Neural cell (in vitro differentiated cells): ENCODE results near the gene LIMK1. TPM values are rescaled to one million over a fixed set of nuclear protein-coding genes. Genes with fewer than 3 reads are reported as not detected.
"Not testable (repeated sequence)": the region's sequence is repeated elsewhere in the genome, so short reads cannot be mapped to it uniquely, and the experiment has no call there.

ENCODE experiments used
- H2AFZ ChIP-seq: fragments of 200-600, 300-800 bp; sonication (generic), shearing (Covaris generic); 2 replicates; pipeline ENCODE4 v1.6.0; 2014; ENCODE audit warnings: low read depth, mild to moderate bottlenecking, antibody characterized with exemption, low read length, moderate library complexity
- H3F3A ChIP-seq: fragments of 200-600 bp; shearing (Covaris generic); 2 replicates; pipeline ENCODE4 v1.6.1; 2016; ENCODE audit warnings: mild to moderate bottlenecking, moderate library complexity, mixed read lengths, antibody characterized with exemption, low read length; ENCODE audit not compliant: insufficient read depth, poor library complexity, severe bottlenecking
- H3K27ac ChIP-seq: fragments of 200-600, 300-800 bp; sonication (generic), shearing (Covaris generic); 2 replicates; pipeline ENCODE4 v1.5.1; 2014; ENCODE audit warnings: mild to moderate bottlenecking, low read length, moderate library complexity
- H3K27me3 ChIP-seq: fragments of 300-800, 200-600 bp; sonication (generic), shearing (Covaris generic); 2 replicates; pipeline ENCODE4 v1.6.0; 2014; ENCODE audit warnings: mild to moderate bottlenecking, low read depth, low read length, moderate library complexity; ENCODE audit not compliant: insufficient read depth
- H3K36me3 ChIP-seq: fragments of 300-800, 200-600 bp; sonication (generic), shearing (Covaris generic); 2 replicates; pipeline ENCODE4 v1.5.1; 2014; ENCODE audit warnings: mild to moderate bottlenecking, antibody characterized with exemption, low read length, moderate library complexity; ENCODE audit not compliant: insufficient read depth
- H3K4me2 ChIP-seq: fragments of 300-800, 200-600 bp; sonication (generic), shearing (Covaris generic); 2 replicates; pipeline ENCODE4 v1.6.0; 2014; ENCODE audit warnings: mild to moderate bottlenecking, low read length
- H3K4me3 ChIP-seq: fragments of 300-800, 200-600 bp; sonication (generic), shearing (Covaris generic); 2 replicates; pipeline ENCODE4 v1.5.1; 2014; ENCODE audit warnings: mild to moderate bottlenecking, low read length, moderate library complexity
- H3K79me2 ChIP-seq: fragments of 200-600 bp; shearing (Covaris generic); replicated peaks from 2 replicates; pipeline ENCODE4 v1.6.0; 2014; ENCODE audit warnings: mild to moderate bottlenecking, low read length, moderate library complexity; ENCODE audit not compliant: insufficient read depth
- H3K9ac ChIP-seq: fragments of 300-800, 200-600 bp; sonication (generic), shearing (Covaris generic); 2 replicates; pipeline ENCODE4 v1.6.1; 2016; ENCODE audit warnings: mild to moderate bottlenecking, low read length, mixed read lengths
- H3K9me2 ChIP-seq: fragments of 200-600 bp; shearing (Covaris generic); 2 replicates; pipeline ENCODE4 v1.6.1; 2016; ENCODE audit warnings: mild to moderate bottlenecking, low read length, mixed read lengths; ENCODE audit not compliant: insufficient read depth
- H3K9me3 ChIP-seq: fragments of 200-600, 300-800 bp; sonication (generic), shearing (Covaris generic); 2 replicates; pipeline ENCODE4 v1.6.1; 2016; ENCODE audit warnings: mild to moderate bottlenecking, mixed run types, low read length, moderate library complexity, mixed read lengths
- H4K20me1 ChIP-seq: fragments of 200-600 bp; shearing (Covaris generic); 2 replicates; pipeline ENCODE4 v1.6.1; 2016; ENCODE audit warnings: mild to moderate bottlenecking, mixed run types; ENCODE audit not compliant: insufficient read depth
- EP300 ChIP-seq: fragments of 450-650 bp; conservative IDR thresholded peaks from 2 replicates; pipeline ENCODE4 v1.6.1; 2014; ENCODE audit warnings: antibody characterized with exemption, mild to moderate bottlenecking, moderate library complexity; ENCODE audit not compliant: poor library complexity, severe bottlenecking
- EZH2 ChIP-seq: fragments of 200-600, 300-800 bp; shearing (Covaris generic), sonication (generic); IDR thresholded peaks from 2 replicates; pipeline ENCODE4 v1.6.1; 2014; ENCODE audit warnings: antibody characterized with exemption, low read length, borderline replicate concordance, mild to moderate bottlenecking; ENCODE audit not compliant: insufficient read depth, poor library complexity, severe bottlenecking
- MXI1 ChIP-seq: fragments of 450-650 bp; conservative IDR thresholded peaks from 2 replicates; pipeline ENCODE4 v1.6.1; 2014; ENCODE audit warnings: antibody characterized with exemption, mild to moderate bottlenecking; ENCODE audit not compliant: poor library complexity, severe bottlenecking
- POLR2AphosphoS5 ChIP-seq: IDR thresholded peaks from 2 replicates; pipeline ENCODE4 v1.6.1; 2012
- RAD21 ChIP-seq: fragments of 450-650 bp; conservative IDR thresholded peaks from 2 replicates; pipeline ENCODE4 v1.6.1; 2014; ENCODE audit warnings: antibody characterized with exemption, mild to moderate bottlenecking, moderate library complexity
- SMC3 ChIP-seq: fragments of 450-650 bp; conservative IDR thresholded peaks from 2 replicates; pipeline ENCODE4 v1.6.1; 2014; ENCODE audit warnings: antibody characterized with exemption, mild to moderate bottlenecking, moderate library complexity; ENCODE audit not compliant: poor library complexity
- TAF1 ChIP-seq: IDR thresholded peaks from 2 replicates; pipeline ENCODE4 v1.6.1; 2012; ENCODE audit warnings: low read depth
- polyA plus RNA-seq: library from polyadenylated mRNA; depleted of rRNA; stranded (reverse); fragments of >200 nt; gene quantifications from 2 replicates; pipeline ENCODE4 v1.2.3, GENCODE V29; 2014
- TF ChIP-seq, protein P1 (sequence below): IDR thresholded peaks from 2 replicates; pipeline ENCODE4 v1.6.1; 2012; ENCODE audit warnings: borderline replicate concordance
- TF ChIP-seq, protein P2 (sequence below): fragments of 450-650 bp; IDR thresholded peaks from 2 replicates; pipeline ENCODE4 v1.5.1; 2014; ENCODE audit warnings: antibody characterized with exemption, mild to moderate bottlenecking, moderate library complexity; ENCODE audit not compliant: poor library complexity, severe bottlenecking

LIMK1 gene
- polyA plus RNA-seq, 1 donor from 2014 or later: 21.1 TPM

DNA sequence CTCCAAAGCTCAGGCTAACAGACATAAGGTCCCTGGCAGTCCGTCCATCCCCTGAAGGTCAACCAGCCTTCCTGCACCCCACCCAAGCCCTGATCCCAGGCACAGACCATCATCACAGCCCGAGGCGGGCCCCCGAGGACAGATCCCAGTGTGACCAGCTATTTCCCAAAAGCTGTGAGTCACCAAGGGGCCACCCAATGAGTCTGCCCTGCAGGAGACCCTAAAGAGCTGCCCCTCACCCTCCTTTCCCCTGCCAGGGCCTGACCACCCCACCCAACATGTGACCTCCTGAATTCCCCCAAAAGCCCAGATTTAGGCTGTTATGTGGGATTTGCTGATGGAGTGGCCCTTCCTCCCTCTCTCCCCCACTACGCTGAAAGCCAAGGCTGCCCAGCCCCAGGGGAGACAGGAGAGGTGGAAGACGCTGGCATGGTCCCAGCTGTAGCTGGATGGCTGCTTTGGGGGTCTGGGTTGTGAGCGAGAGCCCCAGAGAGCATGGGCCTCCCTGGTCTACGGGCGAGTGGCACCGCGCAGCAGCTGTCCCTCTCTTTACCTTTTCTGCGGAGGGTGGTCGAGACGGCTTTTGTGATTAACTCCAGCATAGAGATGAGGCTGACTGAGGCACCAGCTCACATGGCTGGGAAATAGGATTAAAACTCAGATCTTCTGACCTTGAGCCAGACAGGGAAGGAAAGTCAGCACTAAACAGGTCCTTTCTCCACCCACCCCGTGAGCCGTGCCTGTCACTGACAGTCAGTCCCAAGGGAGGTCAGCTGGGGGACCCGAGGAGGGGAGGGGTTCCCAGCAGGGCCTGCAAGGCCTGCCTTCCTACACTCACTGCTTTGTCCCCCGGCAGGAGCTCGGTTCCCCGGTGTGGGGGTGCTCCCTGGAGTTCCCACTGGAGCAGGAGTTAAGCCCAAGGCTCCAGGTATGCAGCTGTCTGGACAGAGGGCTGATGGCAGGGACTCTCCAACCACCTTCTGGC lies 38.9 kb upstream of the LIMK1 start:
- no peak overlapping the region for H3K4me2 ChIP-seq
- H3F3A ChIP-seq: no peaks in the 10 kb centered on the region
- H3K9me3 ChIP-seq: no peaks in the 10 kb centered on the region
- H3K27ac ChIP-seq: no peak overlapping the region
- no peaks in the 10 kb centered on the region for H3K27me3 ChIP-seq
- H3K9ac ChIP-seq: no peak overlapping the region
- H3K4me3 ChIP-seq: no peak overlapping the region
- no peaks in the 10 kb centered on the region for H3K36me3 ChIP-seq
- TF ChIP-seq, protein P1, sequence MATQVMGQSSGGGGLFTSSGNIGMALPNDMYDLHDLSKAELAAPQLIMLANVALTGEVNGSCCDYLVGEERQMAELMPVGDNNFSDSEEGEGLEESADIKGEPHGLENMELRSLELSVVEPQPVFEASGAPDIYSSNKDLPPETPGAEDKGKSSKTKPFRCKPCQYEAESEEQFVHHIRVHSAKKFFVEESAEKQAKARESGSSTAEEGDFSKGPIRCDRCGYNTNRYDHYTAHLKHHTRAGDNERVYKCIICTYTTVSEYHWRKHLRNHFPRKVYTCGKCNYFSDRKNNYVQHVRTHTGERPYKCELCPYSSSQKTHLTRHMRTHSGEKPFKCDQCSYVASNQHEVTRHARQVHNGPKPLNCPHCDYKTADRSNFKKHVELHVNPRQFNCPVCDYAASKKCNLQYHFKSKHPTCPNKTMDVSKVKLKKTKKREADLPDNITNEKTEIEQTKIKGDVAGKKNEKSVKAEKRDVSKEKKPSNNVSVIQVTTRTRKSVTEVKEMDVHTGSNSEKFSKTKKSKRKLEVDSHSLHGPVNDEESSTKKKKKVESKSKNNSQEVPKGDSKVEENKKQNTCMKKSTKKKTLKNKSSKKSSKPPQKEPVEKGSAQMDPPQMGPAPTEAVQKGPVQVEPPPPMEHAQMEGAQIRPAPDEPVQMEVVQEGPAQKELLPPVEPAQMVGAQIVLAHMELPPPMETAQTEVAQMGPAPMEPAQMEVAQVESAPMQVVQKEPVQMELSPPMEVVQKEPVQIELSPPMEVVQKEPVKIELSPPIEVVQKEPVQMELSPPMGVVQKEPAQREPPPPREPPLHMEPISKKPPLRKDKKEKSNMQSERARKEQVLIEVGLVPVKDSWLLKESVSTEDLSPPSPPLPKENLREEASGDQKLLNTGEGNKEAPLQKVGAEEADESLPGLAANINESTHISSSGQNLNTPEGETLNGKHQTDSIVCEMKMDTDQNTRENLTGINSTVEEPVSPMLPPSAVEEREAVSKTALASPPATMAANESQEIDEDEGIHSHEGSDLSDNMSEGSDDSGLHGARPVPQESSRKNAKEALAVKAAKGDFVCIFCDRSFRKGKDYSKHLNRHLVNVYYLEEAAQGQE: no peak
- TF ChIP-seq EP300: no peak
- TF ChIP-seq RAD21: no peak
- TF ChIP-seq, protein P2, sequence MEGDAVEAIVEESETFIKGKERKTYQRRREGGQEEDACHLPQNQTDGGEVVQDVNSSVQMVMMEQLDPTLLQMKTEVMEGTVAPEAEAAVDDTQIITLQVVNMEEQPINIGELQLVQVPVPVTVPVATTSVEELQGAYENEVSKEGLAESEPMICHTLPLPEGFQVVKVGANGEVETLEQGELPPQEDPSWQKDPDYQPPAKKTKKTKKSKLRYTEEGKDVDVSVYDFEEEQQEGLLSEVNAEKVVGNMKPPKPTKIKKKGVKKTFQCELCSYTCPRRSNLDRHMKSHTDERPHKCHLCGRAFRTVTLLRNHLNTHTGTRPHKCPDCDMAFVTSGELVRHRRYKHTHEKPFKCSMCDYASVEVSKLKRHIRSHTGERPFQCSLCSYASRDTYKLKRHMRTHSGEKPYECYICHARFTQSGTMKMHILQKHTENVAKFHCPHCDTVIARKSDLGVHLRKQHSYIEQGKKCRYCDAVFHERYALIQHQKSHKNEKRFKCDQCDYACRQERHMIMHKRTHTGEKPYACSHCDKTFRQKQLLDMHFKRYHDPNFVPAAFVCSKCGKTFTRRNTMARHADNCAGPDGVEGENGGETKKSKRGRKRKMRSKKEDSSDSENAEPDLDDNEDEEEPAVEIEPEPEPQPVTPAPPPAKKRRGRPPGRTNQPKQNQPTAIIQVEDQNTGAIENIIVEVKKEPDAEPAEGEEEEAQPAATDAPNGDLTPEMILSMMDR: no peak
- TF ChIP-seq TAF1: no peak
- TF ChIP-seq EZH2: no peak
- TF ChIP-seq MXI1: no peak
- TF ChIP-seq SMC3: no peak
- no peak for TF ChIP-seq POLR2AphosphoS5
- H3K79me2 ChIP-seq: no peaks in the 10 kb centered on the region
- no peak overlapping the region for H2AFZ ChIP-seq
- no peaks in the 10 kb centered on the region for H4K20me1 ChIP-seq
- no peaks in the 10 kb centered on the region for H3K9me2 ChIP-seq

DNA sequence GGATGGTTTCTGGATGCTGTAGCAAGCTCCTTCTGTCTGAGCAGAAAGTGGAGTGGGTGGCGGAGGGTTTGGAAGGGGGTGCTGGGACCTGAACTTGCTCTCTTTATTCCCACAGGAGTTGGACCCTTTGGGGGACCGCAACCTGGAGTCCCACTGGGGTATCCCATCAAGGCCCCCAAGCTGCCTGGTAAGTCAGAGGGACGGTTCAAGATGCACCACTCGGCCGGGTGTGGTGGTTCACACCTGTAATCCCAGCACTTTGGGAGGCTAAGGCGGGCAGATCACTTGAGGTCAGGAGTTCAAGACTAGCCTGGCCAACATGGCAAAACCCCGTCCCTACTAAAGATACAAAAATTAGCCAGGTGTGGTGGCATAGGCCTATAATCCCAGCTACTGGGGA lies 37.0 kb upstream of the LIMK1 start:
- H2AFZ ChIP-seq, H3K4me2 ChIP-seq, H3K27ac ChIP-seq, H3K9me2 ChIP-seq, H3K9ac ChIP-seq, H3K9me3 ChIP-seq, H3K27me3 ChIP-seq, H3K79me2 ChIP-seq, H3K36me3 ChIP-seq, H3K4me3 ChIP-seq, H3F3A ChIP-seq, H4K20me1 ChIP-seq: not testable (repeated sequence)
